ENCODE results near the gene CACUL1.

The CACUL1 gene

GRCh38 chr10:118669020-118669791 is 85.6 kb downstream of the CACUL1 start:
- H3K4me3 ChIP-seq (replicated peaks; ENCODE audit: low read depth, low read length), result no peak overlapping the region
- H3K36me3 ChIP-seq (ENCODE audit: control insufficient read depth, insufficient read depth, low read length), result no peaks in the 10 kb centered on the region

GRCh38 chr10:118668228-118668952 is 86.4 kb downstream of the CACUL1 start:
- no peak for DNase-seq (ENCODE audit: extremely low read depth, insufficient read length)

More at GRCh38 chr10:118669020-118669791, 85.6 kb downstream of the CACUL1 start:
- H3K27me3 ChIP-seq (replicated peaks; ENCODE audit: control insufficient read depth, insufficient read depth, low read length), result no peaks in the 10 kb centered on the region
- TF ChIP-seq CTCF (IDR thresholded peaks at IDR 0.05; ENCODE audit: insufficient read depth, low read length, poor library complexity, severe bottlenecking), result no peak
- DNase-seq (ENCODE audit: extremely low read depth, insufficient read length), result no peak

GRCh38 chr10:118667732-118668131 is 87.0 kb downstream of the CACUL1 start:
- TF ChIP-seq CTCF (IDR thresholded peaks at IDR 0.05; ENCODE audit: insufficient read depth, low read length, poor library complexity, severe bottlenecking), result no peak
- DNase-seq (ENCODE audit: extremely low read depth, insufficient read length), result no peak

More at GRCh38 chr10:118668228-118668952, 86.4 kb downstream of the CACUL1 start:
- no peaks in the 10 kb centered on the region for H3K27me3 ChIP-seq (replicated peaks; ENCODE audit: control insufficient read depth, insufficient read depth, low read length)
- no peaks in the 10 kb centered on the region for H3K36me3 ChIP-seq (ENCODE audit: control insufficient read depth, insufficient read depth, low read length)
- H3K4me3 ChIP-seq (replicated peaks; ENCODE audit: low read depth, low read length), result no peak overlapping the region
- no peak for TF ChIP-seq CTCF (IDR thresholded peaks at IDR 0.05; ENCODE audit: insufficient read depth, low read length, poor library complexity, severe bottlenecking)

GRCh38 chr10:118666350-118666749 is 88.4 kb downstream of the CACUL1 start:
- no peak for DNase-seq (ENCODE audit: extremely low read depth, insufficient read length)
- no peaks in the 10 kb centered on the region for H3K36me3 ChIP-seq (ENCODE audit: control insufficient read depth, insufficient read depth, low read length)
- no peak for TF ChIP-seq CTCF (IDR thresholded peaks at IDR 0.05; ENCODE audit: insufficient read depth, low read length, poor library complexity, severe bottlenecking)
- no peak overlapping the region for H3K4me3 ChIP-seq (replicated peaks; ENCODE audit: low read depth, low read length)
- no peaks in the 10 kb centered on the region; the same call in 1 of the 2 replicates for H3K27me3 ChIP-seq (replicated peaks; ENCODE audit: control insufficient read depth, insufficient read depth, low read length)

More at GRCh38 chr10:118667732-118668131, 87.0 kb downstream of the CACUL1 start:
- H3K4me3 ChIP-seq (replicated peaks; ENCODE audit: low read depth, low read length), result no peak overlapping the region
- no peaks in the 10 kb centered on the region for H3K36me3 ChIP-seq (ENCODE audit: control insufficient read depth, insufficient read depth, low read length)
- H3K27me3 ChIP-seq (replicated peaks; ENCODE audit: control insufficient read depth, insufficient read depth, low read length), result no peaks in the 10 kb centered on the region; the same call in 1 of the 2 replicates

- DNase-seq (ENCODE audit: extremely low read depth, insufficient read length), result no peak
- Histone ChIP-seq H3K27me3 (replicated peaks; ENCODE audit: control insufficient read depth, insufficient read depth, low read length) (no peaks in the 10 kb centered on the region; the same call in 1 of the 2 replicates), H3K4me3 (replicated peaks; ENCODE audit: low read depth, low read length) (no peak overlapping the region), H3K36me3 (ENCODE audit: control insufficient read depth, insufficient read depth, low read length) (no peaks in the 10 kb centered on the region)
- TF ChIP-seq CTCF (IDR thresholded peaks at IDR 0.05; ENCODE audit: insufficient read depth, low read length, poor library complexity, severe bottlenecking), result no peak
These were observed 90.4 kb downstream of the CACUL1 start for GRCh38 chr10:118664321-118664720.

All from GM06990 (cell line).